CD4-positive, alpha-beta T cell treated with Interleukin-4 for 1 hour (primary cell): ENCODE data around the gene LYAR.
"Not testable (repeated sequence)": the region's sequence is repeated elsewhere in the genome, so short reads cannot be mapped to it uniquely, and the experiment has no call there.

Source experiments
- DNase-seq, 2 donors: peaks; one replicate each; pipeline ENCODE4 v3.0.0-alpha.2; 2020 to 2022

The LYAR gene

DNA sequence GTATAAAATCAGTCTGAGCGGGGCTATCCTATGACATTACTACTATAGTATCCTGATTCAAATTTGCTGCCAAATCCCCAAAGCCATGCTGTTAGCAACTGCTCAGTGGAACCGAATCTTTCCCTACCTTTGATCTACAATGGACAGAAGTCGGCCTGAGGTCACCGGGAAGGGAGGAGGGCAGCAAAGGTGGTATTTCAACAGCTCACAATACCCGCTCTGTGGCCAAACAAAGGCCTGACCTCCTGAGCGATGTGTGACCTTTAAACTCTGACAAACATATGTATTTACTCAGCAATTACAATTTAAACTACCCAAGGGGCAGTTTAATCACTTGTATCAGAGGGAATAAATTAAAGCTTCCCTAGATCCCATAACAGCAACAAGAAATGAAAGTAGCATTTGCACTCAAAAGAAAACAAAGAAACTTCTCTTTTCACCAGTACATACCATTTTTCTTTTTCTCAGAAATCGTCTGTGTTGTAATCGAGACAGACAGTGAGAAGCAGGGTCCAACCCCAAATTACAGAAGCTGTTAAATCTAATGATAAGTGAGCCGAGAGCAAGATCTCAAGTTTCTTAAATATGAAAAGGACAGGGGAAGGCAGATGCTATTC, 30.4 kb downstream of the LYAR start:
- no peak for DNase-seq

DNA sequence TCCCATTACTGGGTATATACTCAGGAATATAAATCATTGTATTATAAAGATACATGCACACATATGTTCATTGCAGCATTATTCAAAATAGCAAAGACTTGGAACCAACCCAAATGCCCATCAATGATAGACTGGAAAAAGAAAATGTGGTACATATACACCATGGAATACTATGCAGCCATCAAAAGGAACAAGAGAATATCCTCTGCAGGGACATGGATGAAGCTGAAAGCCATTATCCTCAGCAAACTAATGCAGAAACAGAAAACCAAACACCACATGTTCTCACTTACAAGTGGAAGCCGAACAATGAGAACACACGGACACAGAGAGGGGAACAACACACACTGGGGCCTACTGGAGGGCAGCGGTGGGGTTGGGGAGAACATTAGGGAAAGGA, 32.2 kb downstream of the LYAR start:
- DNase-seq = not testable (repeated sequence)

DNA sequence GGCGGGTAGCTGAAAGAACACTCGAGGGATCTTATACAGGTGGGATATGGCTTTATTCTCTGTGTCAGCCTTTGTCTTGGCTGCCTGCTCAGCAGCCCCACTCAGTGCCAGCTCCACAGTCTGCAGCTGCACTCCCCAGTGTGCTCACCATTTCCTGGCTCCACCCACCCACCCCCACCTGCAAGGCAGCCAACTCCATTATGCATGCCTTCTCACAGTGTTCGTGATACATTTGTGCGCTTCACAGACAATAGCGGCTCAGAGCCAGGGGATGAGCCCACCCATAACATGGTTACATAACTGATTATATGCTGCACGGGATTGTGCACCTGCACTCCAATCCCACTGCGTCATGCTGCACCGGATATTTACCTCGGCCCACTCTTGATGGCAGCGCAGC, 33.2 kb downstream of the LYAR start:
- DNase-seq = no peak

GRCh38 chr4:4254666-4255065, 35.3 kb downstream of the LYAR start:
- no peak for DNase-seq

DNA sequence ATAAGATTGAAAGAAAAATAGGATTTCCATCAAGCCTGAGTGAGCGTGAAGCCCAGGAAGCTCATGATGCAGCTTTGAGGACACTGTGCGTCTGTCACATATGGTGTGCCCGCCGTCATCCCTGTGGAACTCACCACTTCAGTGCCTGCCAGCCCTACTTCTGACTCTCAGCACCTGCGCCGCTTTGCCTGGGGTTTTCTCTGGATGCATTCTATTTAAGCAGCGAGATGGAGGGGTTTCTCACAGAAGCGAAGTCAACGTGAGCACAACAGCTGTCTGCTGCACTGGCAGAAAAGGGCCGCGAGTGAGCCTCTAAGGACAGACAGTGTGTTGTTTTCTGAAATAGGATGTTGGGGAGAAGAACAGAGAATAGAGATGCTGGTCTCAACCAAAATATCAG, 35.8 kb downstream of the LYAR start:
- no peak for DNase-seq

DNA sequence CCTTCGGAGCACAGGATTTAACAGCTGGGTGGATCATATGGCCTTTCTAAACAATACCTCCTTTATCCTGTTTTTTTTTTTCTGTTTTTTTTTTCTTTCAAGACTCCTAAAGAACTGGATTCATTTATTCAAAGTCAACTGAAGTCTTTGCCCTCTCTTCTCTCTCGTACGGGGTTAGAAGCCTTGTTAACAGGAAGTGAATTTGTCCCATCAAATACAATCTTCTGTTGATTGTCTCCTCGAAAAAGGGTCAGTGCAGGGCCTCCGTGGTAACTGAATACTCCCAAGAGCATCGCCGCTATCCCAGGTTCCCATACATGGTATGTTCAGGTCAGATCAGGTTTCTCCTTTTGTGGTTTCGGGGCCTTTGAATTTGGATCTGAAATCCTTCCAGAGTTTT, 40.1 kb downstream of the LYAR start:
- no peak for DNase-seq

GRCh38 chr4:4249342-4249741, 40.6 kb downstream of the LYAR start:
- not testable (repeated sequence) for DNase-seq

DNA sequence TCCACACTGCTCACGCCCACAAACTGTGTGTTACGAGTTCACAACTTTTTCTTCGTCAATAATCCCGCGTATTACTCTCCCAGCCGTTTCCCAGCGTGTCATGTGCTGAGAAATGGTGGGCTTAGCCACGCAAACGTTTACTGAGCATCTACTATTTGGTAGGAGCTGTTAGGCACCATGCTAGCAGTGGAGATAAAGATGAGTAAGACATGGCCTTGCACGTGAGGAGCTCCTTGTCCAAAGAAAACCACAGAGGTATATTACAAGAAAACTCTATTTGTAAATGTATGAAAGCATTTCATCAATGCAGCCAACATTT, 41.1 kb downstream of the LYAR start:
- DNase-seq = no peak

DNA sequence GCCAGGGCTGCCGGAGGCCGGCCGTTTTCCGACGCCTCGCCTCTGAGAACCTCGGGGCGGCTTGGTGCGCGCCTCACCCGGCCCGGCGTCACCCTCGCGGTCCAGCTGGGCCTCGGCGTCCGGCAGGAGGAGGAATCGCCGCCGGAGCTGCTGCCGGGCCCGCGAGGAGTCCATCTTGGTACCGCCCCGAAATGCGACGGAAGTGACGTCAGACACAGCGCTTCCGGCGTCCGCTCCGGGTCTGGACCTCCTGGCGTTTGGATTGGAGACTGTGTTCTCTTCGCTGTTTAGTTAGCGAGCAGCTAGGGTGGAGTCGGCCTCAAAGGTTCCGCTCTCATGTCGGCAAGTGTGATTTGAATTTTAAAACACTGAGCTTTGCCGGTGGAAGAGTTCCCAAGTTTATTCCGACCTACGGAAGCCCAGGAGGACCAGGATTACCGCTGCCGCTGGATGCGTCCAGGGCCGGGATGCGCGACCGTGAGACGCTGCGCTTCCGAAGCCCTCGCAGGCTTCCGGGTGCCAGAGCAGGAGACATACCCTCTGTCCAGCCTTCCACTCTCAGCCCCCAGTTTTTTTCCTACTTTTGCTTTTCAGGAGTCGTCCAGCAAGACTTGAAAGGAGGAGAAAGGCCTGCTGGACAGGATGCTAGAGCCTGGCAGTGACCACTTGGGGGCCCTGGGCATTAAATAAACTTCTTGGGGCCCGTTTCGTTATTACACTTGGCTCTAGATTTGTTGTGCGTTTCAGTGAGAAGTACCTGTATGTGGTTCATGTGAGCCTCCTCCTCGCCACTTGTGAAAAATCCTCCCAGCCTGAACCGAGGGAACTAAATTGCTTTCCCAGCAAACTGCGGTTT, 41.7 kb downstream of the LYAR start, which contains the start of gene TMEM128:
Gene TMEM128 (minus strand): TSS at position 195 of the 856 bp plus-strand sequence. CDS start 21 bp downstream, at position 174.
- peak; percentile 94 for DNase-seq

- DNase-seq = no peak
Measured at GRCh38 chr4:4247696-4248028, 42.3 kb downstream of the LYAR start.

DNA sequence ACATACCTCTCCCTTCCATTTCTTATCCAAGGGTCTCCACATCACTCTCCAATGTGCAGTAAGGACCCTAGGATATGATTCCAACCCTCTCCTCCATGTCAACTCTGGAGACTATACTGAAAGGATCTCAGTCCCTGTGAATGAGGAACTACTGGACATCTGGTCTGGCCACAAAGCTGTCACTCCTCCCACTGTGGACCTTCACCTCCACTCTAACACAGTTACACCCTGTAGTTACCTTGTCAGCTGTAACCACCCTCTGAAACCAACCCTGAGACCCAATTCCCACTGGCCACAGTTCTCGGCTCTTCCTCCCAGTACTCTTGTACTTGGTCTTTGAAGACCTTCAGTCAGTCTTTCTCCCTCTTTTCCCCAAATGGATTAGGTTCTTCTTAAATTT, 44.8 kb downstream of the LYAR start:
- no peak for DNase-seq

GRCh38 chr4:4239551-4239950, 50.4 kb downstream of the LYAR start:
- not testable (repeated sequence) for DNase-seq

DNA sequence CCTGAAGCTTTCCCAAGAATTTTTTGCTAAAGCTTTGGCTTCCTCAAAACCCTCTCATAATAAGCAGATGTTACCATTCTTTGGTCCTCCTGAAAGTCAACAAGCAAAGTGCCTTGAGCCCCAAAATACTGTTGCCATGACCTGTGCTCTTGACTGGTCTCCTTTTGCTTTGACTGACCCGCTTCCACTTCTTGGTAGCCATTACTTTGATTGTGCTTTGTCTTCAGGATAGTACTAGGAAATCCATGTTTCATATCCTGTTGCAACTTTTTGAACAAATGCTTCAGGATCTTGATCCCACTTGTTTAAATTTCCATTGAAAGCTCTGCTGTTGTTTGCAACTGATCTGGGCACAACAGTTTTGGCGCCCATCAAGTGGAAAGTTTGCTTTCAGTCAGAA, 56.3 kb downstream of the LYAR start:
- DNase-seq = no peak

- no peak for DNase-seq
Measured at GRCh38 chr4:4228356-4228668, 61.6 kb downstream of the LYAR start.

GRCh38 chr4:4227510-4228355, 62.2 kb downstream of the LYAR start:
- DNase-seq = no peak

DNA sequence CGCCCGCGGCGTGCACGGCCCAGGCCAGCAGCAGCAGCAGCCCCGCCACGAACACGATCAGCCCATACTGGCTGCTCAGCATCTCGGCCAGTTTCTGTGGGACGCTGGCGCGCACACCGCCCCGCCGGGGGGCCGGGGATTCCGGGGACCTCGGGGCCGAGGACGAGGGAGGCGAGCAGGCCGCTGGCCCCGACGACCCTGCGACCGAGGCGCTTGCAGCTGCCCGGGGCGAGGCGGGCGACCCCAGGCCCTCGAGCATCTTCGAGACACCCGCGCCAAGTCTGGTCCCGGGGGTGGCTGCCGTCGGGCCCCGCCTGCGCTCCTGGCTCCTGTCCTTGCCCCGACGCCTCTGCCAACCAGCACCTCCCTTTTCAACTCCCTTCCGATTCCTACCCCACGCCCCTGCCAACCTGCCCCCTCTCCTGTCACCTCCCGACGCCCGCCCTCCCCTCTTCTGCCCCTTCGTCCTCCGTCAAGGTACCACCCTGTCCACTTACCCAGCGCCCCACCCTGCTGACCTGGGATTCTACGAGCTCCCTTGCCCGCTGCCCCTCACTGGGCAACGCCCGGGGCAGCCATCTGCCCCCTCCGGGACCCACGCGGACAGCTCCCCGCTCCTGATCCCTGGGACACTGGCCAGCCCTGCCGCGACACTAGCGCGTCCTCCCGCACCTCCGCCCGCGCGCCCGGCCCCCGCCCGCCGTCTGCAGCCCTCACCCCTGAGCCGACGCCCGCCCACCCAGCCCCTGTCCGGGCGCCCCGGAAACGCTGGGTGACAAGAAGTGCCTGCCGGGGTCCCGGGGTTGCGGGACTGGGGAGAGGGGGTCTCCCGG, 63.1 kb downstream of the LYAR start, which contains the start of gene OTOP1:
Gene OTOP1 (minus strand): TSS at position 324 of the 833 bp plus-strand sequence. CDS start 65 bp downstream, at position 259.
- no peak for DNase-seq

GRCh38 chr4:4225915-4226605, 63.9 kb downstream of the LYAR start:
- no peak for DNase-seq
